NOMO-1 treated with dmso at 0.1 percent for 144 hours (cell line): ENCODE results near the gene SCMH1.

ENCODE experiments used
- DNase-seq: peaks from one replicate; lab custom pipeline; 2025; ENCODE audit not compliant: unreplicated experiment; lab: John Stamatoyannopoulos, UW

The SCMH1 gene

DNA sequence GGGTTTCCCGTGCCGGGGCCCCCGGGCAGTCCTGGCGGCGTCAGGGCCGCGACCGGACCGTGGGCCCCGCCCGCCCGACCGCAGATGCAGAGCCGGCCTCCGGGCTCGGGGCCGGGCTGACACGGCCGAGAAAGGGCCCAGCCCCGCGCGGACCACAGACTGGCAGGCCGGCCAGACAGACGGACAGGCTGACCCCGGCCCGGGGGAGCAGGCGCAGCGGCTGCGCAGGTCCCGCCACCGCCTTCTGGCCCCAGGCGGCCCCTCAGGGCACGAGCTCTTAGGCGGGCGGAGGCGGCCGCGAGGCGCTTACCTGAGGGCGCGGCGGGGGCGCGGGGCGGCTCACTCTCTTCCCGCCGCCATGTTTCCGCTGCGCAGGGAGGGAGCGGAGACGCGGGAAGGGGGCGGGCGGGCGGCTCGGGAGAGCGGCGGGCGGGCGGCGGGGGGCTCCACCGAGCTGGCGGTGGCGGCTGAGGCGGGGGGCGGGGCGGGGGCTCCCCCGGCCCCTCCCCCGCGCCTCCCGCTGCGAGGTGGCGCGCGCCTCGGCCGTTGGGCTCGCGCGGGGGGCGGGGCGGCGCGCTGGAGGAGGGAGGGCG is at the start of gene SCMH1:
Gene SCMH1, minus strand, starts transcription at position 558 of the 593 bp plus-strand sequence. CDS start 56,173 bp downstream, outside the sequence.
- DNase-seq, result peak; percentile 24

GRCh38 chr1:41291195-41291594 is 49.1 kb upstream of the SCMH1 start:
- DNase-seq, result no peak

DNA sequence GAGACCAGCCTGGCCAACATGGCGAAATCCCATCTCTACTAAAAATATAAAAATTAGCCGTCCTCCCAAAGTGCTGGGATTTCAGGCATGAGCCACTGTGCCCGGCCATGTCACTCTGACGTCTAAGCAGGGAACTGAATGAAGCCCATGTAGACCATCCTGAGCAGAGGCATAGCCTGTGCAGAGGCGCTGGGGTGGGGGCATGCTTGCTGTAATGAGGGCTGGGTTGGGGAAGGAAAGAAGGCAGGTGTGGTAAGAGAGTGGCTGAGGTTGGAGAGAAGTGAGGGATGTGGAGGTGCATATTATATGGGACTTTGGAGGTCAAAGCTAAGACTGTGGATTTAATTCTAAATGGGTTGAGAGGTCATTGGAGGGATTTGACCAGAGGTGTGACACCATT is 47.1 kb upstream of the SCMH1 start:
- DNase-seq, result no peak

DNA sequence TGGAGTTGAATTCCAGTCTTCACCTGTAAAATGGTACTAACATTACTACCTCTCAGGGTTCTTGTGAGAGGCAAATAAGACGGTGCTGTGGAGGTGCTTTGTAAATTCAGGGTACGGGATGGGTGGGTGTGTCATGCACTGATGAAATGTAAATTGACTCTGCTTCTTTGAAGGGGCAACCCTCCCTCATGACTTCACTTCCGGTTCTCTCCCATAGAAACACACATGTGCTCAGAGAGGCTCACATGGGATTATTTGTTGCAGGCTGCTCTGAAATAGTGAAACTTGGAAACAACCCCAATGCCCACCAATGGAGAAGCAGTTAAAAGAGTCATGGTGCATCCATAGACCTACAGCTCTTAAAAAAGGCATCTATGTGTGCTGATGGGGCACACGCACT is 44.9 kb upstream of the SCMH1 start:
- DNase-seq, result no peak

- no peak for DNase-seq
Observed at GRCh38 chr1:41286486-41286885, 44.4 kb upstream of the SCMH1 start.

- DNase-seq, result no peak
Observed at GRCh38 chr1:41285818-41286217, 43.7 kb upstream of the SCMH1 start.

GRCh38 chr1:41284121-41284520 is 42.0 kb upstream of the SCMH1 start:
- no peak for DNase-seq

GRCh38 chr1:41282679-41283317 is 40.7 kb upstream of the SCMH1 start:
- DNase-seq, result no peak

DNA sequence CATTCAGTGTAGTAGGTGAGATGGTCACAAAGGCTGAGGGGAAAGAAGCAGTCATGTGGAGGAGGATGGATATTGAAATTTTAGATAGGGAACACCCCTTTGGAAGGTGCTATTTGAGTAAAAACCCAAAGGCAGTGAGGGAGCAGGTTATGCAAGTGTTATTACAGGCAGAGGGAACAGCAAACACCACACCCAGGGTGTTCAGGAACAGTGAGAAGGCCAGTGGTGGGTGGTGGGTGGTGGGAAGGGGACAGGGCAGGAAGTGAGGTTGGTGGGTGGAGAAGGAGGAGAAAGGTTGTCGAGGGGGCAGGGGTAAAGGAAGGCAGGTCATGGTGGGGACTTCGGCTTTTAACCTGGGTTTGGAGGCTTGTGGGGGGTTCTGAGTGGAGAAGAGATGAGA is 39.2 kb upstream of the SCMH1 start:
- DNase-seq, result no peak

GRCh38 chr1:41280202-41281032 is 38.3 kb upstream of the SCMH1 start:
- DNase-seq, result no peak

DNA sequence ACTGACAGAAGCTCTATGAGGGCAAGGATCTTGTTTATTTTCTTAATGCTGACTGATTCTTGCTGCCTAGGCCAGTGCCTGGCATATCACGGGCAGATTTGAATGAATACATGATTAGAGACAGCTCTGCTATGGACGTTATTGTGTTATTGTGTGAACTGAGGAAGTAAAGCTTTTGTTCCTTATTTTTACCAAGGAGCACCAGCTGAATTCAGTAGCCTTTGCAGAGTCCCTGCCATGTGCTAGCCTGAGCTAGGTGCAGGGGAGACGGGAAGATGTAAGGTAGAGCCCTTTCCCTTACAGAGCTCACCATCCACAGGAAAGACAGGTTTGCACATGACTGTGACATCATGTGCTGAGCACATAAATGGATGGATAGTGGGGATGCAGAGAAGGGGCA is 36.0 kb upstream of the SCMH1 start:
- no peak for DNase-seq

DNA sequence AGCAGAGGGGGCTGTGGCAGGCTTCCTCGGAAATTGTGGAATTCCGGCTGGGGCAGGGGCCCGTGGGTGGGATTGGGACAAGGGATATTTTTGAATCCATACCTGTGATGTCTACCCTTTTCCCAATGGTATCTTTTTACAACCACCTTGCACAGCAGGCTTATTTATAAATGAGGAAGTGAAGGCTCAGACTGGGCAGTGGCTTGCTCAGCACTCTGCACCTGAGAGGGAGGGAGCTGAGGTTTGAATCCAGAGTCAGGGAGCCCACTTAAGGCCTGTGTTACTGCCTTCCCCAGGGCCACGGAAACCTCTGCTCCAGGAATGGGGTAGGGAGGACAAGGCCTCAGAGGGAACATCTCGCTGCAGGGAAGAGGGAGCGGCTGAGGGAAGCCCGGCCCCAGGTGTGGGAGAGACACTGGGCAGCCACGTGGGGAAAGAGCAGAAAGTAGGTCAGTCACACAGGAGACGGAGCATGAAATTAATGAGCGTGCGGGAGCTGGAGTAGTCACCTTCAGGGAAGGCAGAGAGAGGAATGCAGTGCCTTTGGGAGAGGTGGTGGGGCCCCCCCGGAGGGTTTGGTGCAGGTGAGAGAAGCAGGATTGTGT is 35.4 kb upstream of the SCMH1 start:
- DNase-seq, result peak; percentile 54

GRCh38 chr1:41275831-41276230 is 33.7 kb upstream of the SCMH1 start:
- DNase-seq, result no peak

DNA sequence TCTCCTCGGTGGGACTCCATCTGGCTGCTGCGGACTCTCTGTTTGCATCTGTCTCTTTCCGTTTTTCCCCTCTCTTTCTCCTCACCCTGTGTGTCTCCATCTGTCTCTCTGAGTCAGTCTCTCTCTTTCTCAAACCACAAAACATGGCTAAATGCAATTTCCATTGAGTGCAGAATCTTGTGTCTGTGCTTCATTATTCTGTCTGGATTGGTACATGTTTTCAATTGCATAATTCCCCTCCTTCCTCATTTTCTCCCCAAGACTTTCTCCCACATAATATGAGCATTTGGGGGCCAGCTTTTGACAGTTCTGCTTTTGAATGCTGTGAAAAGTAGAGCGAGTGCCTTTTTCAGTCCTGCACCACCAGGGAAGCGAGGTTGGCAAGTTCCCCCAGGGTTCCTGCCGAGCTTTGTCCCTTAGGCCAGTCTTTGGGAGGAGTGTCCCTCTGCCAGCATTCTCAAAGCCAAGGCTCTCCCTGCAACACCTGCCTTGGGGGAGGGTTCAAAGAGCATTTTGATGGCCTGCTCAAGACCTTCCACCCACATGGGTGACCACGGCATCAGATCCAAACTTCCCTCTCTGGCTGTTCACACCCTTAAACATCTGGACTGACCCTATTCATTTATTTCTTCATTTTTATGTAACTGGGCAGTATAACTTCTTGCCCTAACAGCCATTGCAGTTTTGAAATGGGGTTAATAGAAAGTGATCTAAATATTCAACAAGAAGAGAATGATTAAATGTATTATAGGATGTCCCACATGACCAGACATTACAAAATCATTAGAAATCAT is 32.8 kb upstream of the SCMH1 start:
- DNase-seq, result peak; percentile 89

DNA sequence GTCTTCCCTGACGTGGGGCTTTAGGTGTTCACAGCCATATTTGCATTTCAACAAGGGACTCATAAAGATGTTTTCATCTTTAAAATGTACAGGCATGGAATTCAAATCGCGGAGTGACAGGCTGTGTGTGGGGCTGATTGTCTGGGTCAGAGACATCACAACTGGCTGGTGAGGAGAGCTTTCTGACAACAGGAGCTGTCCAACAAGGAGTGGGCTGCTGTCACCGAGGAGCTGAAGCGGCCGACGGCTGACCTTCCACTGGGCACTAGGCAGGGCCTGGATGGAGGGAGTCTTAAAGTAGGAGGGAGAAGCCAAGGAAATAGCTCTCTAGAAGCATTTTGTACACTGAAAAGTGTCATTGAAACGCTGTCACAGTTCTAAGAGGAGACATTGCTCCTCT is 30.5 kb upstream of the SCMH1 start:
- DNase-seq, result no peak

DNA sequence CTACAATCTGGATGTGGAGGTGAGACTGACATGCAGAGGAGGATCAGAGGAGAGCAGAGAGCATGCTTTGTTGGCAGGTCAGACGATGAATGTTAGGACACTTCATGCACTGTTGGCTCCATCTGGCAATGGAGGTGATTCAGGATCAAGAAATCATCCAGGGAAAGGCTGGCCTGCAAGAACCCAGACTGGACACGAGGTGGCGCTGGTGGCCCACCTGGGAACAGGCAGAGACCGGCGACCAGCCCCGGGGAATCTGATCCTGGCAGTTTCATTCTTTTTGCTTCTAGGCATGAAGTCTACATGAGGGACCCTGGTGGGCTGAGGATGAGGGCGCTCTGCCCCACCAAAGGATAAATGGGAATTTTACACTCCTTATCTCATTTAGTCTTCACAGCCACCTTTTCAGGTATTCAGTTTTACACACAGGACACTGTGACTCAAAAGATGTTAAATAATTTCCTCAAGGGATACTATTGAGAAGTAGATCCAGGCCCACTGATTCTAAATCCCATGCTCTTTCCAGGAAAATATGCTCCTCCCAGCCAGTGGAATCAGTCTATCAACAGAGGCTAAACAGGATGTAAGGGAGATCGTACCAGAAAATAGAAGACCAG is 26.2 kb upstream of the SCMH1 start:
- DNase-seq, result peak; percentile 52

DNA sequence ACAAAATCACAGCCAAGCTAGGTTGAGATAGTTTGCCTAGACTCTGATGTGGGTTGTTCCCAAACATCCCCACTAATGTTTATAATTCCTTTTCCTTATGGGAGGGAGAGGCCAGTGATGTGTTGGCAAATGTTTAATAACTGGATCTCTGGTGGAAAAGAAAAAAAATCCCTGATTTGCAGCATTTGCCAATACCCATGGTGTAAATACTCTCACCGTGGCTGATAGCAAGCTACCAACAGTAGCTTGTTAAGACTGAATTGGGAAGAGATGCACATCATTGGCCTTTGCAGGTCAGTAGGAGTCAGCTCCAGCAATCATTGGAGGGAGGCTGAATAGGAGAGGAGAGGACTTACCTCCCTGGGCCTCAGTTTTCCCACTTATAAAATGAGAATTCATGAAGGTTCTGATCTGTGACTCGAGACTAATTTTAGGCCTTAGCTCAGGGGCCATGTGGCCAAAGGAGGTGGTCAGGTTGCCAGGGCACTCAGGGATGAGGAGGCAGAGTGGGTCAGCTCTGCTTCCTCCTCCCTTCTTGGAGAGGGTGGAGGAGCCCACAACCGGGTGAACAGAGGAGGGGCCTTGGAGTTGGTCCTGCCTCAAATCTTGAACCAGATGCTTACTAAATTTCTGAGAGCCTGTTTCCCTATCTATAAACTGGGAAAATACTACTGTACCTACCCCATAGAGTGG is 20.0 kb upstream of the SCMH1 start:
- DNase-seq, result no peak

- DNase-seq, result no peak
Observed at GRCh38 chr1:41260768-41261167, 18.7 kb upstream of the SCMH1 start.

DNA sequence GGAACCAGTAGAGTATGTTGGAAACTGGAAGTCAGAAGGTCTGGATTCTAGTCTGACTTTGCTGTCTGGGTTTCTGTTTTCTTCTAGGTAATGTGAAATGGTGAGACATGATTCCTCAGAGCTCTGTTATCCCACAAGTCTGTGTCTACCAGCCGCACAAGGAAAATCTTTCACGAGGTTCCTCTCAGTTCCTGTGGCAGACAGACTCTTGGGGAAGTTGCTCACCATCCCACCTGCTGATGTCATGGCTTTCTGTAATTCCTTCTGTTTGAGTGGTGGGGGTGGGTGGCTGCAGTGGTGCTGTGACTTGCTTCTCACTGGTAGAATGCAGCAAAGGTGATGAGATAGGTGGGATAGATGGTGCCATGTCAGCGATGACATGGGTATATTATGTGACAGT is 17.1 kb upstream of the SCMH1 start:
- no peak for DNase-seq

DNA sequence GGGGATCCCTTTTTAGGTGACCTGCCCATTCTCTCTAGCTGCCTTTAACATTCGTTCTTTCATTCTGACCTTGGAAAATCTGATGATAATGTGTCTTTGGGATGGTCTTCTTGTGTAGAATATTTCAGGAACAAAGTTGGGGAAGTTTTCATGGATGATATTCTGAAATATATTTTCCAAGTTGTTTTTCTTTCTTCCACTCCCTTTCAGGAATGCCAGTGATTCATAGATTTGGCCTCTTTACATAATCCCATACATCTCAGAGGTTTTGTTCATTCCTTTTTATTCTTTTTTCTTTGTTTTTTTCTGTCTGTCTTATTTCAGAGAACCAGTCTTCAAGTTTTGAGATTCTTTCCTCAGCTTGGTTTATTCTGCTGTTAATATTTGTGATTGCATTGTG is 13.9 kb upstream of the SCMH1 start:
- no peak for DNase-seq
